OCI-LY7 (cell line): ENCODE results near the gene POU6F2.

ENCODE experiments used
- CTCF ChIP-seq: fragments of 200-600 bp; sonication (generic); conservative IDR thresholded peaks from 2 replicates; pipeline ENCODE4 v1.5.1; 2014; ENCODE audit warnings: mild to moderate bottlenecking, antibody characterized with exemption, low read length, moderate library complexity, mixed read lengths
- EZH2phosphoT487 ChIP-seq: fragments of 200-600 bp; sonication (generic); IDR thresholded peaks from 2 replicates; pipeline ENCODE4 v1.6.1; 2018; ENCODE audit warnings: low read depth, borderline replicate concordance, mild to moderate bottlenecking, mixed run types, antibody characterized with exemption, low read length, moderate library complexity, mixed read lengths

GRCh38 chr7:39501358-39501757 is 523.6 kb downstream of the POU6F2 start:
- TF ChIP-seq CTCF = no peak
- no peak for TF ChIP-seq EZH2phosphoT487
